Measurements from ENCODE around the gene INPP5E.

DNA sequence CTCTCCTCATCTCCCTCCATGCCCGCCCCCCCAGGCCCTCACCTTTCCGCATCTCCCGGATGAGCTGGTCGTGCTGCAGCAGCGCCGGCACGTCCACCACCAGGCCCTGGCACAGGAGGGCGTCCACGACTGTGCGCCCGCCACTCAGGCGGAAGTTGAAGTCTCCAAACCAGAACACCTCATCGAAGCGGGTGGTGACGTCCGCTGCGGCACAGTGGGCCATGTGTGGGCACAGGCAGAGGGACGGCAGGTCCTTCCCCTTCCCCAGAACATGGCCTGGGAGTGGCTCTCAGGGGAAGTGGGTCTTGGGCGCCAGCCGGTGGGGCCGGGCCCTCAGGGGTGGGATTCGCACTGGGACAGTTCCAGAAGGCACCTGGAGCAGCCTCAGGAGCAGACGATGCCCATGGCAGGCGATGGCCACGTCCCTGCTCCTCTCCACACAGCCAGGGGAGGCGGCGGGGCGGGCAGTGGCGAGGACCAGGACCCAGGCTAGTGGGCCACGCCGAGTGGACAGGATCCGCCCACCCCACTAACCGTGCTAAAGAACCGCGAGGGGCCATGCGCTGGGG is 7.8 kb downstream of the INPP5E start:
- TF ChIP-seq, protein P1, sequence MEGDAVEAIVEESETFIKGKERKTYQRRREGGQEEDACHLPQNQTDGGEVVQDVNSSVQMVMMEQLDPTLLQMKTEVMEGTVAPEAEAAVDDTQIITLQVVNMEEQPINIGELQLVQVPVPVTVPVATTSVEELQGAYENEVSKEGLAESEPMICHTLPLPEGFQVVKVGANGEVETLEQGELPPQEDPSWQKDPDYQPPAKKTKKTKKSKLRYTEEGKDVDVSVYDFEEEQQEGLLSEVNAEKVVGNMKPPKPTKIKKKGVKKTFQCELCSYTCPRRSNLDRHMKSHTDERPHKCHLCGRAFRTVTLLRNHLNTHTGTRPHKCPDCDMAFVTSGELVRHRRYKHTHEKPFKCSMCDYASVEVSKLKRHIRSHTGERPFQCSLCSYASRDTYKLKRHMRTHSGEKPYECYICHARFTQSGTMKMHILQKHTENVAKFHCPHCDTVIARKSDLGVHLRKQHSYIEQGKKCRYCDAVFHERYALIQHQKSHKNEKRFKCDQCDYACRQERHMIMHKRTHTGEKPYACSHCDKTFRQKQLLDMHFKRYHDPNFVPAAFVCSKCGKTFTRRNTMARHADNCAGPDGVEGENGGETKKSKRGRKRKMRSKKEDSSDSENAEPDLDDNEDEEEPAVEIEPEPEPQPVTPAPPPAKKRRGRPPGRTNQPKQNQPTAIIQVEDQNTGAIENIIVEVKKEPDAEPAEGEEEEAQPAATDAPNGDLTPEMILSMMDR (IDR thresholded peaks at IDR 0.05) = no peak
- no peak for TF ChIP-seq EZH2 (IDR thresholded peaks at IDR 0.05; ENCODE audit: borderline replicate concordance, insufficient read depth, low read depth, low read length, poor library complexity, severe bottlenecking)
